SK-N-SH (cell line): Measurements from ENCODE around the gene MAP1B.

Experiments used
- SMC3 ChIP-seq: IDR thresholded peaks from 2 replicates; pipeline ENCODE4 v1.6.1; 2012; ENCODE audit warnings: low read depth, low read length, improper control_type of control experiment
- USF1 ChIP-seq: IDR thresholded peaks from 2 replicates; pipeline ENCODE4 v1.4.0; 2012; ENCODE audit warnings: low read depth, borderline replicate concordance
- TF ChIP-seq, protein P1 (sequence below): fragments of 200-600 bp; sonication (generic); IDR thresholded peaks from 2 replicates; pipeline ENCODE4 v1.6.1; 2017; ENCODE audit warnings: antibody characterized with exemption, mild to moderate bottlenecking, moderate library complexity

DNA sequence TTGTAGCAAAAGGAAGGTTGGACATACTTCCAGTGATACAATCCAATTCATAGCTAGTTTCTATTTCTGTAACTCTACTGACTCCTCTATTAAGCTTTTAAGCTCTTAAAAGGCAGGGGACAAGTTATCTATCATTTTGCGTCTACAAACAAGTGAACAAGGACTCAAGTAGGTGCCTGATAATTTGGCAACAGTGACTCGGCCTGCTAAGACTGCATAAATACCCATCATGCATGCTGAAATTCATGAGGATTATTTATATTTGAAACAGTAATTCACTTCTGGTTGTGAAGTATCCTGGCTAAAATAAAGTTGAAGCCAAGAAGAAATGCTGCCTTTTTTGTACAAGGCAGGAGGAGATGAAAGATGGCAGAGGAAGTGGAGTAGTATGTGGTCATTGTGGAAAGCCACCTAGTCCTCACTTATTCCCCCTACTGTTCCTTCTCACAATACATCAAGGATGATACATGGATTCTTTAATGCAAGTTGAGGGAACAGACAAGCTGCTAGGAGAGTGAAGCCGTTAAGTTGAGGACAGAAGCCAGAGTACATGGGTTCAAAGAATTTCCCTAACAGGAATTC lies 138.8 kb downstream of the MAP1B start:
- TF ChIP-seq, protein P1, sequence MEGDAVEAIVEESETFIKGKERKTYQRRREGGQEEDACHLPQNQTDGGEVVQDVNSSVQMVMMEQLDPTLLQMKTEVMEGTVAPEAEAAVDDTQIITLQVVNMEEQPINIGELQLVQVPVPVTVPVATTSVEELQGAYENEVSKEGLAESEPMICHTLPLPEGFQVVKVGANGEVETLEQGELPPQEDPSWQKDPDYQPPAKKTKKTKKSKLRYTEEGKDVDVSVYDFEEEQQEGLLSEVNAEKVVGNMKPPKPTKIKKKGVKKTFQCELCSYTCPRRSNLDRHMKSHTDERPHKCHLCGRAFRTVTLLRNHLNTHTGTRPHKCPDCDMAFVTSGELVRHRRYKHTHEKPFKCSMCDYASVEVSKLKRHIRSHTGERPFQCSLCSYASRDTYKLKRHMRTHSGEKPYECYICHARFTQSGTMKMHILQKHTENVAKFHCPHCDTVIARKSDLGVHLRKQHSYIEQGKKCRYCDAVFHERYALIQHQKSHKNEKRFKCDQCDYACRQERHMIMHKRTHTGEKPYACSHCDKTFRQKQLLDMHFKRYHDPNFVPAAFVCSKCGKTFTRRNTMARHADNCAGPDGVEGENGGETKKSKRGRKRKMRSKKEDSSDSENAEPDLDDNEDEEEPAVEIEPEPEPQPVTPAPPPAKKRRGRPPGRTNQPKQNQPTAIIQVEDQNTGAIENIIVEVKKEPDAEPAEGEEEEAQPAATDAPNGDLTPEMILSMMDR: peak; percentile 60
- TF ChIP-seq SMC3: peak; percentile 10; the same call in 1 of the 2 replicates
- no peak for TF ChIP-seq USF1
